ENCODE data around the gene C19orf12.

DNA sequence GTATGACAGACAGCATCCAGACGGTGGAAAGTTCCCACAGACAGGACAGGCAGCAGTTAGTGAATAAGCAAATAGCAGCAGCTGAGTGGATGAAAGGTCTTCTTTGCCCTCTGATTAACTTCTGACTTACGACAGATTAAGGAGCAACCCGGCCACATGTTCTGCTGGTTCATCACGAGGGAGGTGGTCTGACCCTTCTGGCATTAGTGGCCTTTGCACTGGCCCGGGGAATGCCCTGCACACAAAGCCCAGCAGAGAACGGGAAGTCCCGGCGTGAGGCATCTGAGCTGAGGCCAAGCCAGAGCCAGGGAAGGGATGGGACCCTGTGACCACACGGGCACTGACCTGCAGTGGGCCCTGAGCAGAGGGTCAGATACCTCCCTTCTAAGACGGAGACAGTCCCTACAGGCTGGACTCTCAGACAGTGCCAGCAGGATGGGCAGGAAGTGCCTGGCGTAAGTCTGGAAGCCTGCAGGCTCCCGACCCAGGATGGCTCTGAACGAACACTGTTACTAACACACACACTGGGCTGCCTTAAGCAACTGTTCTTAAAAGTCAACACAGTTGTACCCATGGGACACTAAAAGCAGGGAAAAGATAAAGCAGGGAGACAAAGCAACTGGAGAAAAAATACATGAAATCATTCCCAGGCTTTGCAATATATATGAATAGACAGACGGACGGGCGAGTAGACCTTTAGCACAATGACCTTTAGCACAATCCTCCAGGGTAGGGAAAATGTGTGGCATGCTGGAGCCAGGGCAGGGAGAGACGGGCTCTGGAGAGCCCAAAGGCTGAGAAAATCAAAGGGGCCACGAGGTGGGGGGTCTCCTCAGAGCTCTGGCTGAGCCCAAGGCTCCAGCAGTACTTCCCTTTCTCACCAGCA lies 6.3 kb downstream of the C19orf12 start:
- TF ChIP-seq, protein P1, sequence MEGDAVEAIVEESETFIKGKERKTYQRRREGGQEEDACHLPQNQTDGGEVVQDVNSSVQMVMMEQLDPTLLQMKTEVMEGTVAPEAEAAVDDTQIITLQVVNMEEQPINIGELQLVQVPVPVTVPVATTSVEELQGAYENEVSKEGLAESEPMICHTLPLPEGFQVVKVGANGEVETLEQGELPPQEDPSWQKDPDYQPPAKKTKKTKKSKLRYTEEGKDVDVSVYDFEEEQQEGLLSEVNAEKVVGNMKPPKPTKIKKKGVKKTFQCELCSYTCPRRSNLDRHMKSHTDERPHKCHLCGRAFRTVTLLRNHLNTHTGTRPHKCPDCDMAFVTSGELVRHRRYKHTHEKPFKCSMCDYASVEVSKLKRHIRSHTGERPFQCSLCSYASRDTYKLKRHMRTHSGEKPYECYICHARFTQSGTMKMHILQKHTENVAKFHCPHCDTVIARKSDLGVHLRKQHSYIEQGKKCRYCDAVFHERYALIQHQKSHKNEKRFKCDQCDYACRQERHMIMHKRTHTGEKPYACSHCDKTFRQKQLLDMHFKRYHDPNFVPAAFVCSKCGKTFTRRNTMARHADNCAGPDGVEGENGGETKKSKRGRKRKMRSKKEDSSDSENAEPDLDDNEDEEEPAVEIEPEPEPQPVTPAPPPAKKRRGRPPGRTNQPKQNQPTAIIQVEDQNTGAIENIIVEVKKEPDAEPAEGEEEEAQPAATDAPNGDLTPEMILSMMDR (IDR thresholded peaks at IDR 0.05; ENCODE audit: poor library complexity, severe bottlenecking), result no peak
- no peak for TF ChIP-seq POLR2AphosphoS5 (IDR thresholded peaks at IDR 0.05)

Data from neural cell (in vitro differentiated cells).